ENCODE measurements around the gene MAPKAPK3. TPM values are rescaled to one million over a fixed set of nuclear protein-coding genes. Genes with fewer than 3 reads are reported as not detected.

MAPKAPK3 gene
- polyA plus RNA-seq, 3 donors, result 53.2 to 59.6 (median 58.3) TPM

- no peak for DNase-seq (ENCODE audit: low read depth in 3 of 3, low spot score in 2 of 3)
These were observed 8.6 kb downstream of the MAPKAPK3 start for GRCh38 chr3:50625231-50626182.

DNA sequence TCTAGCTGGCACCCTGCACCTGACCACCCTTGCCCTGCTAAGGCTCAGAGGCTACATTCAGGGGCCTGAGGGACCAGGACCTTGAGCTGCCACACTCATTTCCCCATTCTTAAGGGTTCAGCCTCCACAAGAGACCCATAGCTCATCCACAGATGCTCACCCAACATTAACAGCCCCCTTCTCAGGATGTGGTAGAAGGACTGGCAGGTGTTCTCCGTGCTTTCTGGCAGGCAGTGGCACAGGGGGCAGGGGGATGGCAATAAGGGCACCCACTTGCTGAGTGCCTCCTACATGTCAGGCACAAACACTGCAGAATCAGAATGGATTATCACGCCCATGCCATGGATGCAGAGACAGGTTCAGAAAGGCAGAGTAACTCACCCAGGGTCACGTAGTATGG lies 9.4 kb downstream of the MAPKAPK3 start:
- DNase-seq (ENCODE audit: low read depth in 3 of 3, low spot score in 2 of 3), result no peak

DNA sequence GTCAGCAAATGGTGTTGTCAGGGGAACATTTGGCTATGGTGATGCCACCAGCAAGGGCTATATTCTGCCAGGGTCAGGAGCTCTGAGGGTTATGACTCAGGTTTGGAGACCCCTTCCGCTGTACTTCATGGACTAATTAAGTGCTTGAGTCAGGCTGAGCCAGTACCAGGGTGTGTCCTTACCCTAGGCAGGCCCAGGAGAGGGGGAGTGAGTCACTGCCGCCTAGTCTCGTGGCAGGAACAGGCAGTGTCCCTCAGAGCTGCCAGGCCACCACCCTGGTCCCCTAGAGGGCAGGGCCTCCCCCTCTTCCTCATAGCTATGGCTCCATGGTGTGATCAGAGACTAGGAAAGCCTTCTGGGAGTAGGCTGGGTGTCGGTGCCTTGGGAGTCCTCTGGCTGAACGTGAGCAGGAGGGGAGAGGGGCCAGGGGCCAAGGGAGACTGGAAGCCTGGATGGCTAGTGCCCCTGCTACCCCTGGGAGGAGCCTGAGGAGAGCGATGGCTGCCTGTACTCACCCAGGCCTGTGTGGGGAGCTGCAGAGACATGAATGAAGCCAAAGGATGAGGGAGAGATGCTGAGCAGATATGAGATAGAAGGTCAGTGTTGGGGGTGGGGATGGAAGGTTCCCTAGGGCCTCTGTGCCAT lies 10.6 kb downstream of the MAPKAPK3 start:
- no peak for DNase-seq (ENCODE audit: low read depth in 3 of 3, low spot score in 2 of 3)

- no peak for DNase-seq (ENCODE audit: low read depth in 3 of 3, low spot score in 2 of 3)
These were observed 11.7 kb downstream of the MAPKAPK3 start for GRCh38 chr3:50628601-50629000.

DNA sequence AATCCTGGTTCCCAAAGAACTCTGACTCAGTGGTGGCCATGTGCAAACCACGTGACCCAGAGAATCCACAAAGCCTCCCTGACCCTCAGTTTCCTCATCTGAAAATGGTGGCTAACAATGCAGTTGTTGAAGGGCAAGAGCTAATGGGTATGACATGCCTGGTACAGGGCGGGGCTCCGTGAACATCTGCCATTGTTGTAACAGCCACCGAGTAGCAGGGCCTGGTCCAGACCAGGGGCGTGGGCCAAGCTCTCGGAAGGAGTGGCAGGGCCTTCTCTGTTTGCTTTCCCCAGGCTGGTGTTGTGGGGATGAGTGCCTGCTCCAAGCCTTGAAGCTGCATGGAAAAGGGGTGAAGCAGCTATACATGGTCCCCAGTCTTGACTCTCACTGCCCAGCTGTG lies 13.4 kb downstream of the MAPKAPK3 start:
- no peak for DNase-seq (ENCODE audit: low read depth in 3 of 3, low spot score in 2 of 3)

DNA sequence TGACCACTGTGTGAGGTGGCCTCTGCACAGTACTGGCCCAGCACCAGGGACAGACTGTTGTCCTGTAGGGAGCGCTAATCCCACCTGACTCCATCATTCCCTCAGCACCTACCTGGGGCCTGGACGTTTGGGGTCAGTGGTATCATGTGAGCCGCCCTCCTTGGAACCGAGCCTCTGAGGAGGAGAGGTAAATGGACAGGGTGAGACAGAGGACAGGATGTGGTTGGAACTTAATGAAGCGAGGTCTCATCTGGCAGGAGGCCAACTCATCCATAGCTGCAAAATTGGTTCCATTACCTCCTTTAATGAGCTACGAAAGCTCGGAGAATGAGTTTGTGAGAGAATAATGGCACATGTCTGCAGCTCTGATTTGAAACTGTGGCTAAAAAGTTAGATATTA lies 13.9 kb downstream of the MAPKAPK3 start:
- no peak for DNase-seq (ENCODE audit: low read depth in 3 of 3, low spot score in 2 of 3)

DNA sequence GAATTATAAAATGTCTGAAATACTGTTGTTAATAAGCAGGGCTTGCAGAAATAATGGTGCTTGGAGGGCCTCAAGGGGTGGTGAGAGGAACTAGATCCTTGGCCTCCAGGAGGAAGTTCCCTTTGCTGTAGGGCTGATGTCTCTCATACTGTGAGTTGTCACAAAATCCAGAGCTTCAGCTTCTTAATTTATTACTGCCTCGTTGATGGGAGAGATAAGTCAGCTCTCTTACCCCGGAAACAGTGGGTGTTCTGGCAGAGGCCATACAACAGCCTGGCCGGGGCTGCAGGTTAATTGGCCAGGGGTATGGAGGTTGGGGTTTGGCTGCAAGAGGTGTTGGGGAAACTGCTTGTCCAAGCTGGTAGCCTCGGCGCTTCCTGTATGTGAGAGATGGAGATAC lies 15.5 kb downstream of the MAPKAPK3 start:
- DNase-seq (ENCODE audit: low read depth in 3 of 3, low spot score in 2 of 3), result no peak

DNA sequence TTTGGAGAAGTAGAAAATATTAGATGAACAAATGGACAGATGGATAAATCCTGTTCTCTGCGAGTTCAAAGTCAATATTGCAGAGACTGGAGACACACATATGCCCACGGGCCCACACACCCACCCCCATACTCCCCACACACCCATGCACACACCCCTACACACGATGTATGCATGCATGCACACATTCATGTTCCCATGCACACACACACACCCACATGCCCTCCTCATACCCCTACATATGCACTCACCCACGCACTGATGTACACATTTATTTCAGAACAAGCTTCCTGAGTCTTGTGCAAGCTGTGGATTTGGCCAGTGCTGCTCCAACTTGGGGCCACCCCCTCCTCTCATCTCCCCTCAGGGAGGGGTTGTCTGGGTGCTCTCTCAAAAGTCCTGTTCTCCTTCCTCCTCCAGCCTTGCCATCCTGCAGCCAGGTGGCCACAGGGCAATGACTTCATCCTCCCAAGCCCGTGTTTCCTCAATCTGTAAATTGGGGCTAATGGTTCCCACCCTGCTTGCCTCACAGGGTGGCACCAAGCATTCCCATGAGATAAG lies 16.4 kb downstream of the MAPKAPK3 start:
- DNase-seq (ENCODE audit: low read depth in 3 of 3, low spot score in 2 of 3), result no peak

DNA sequence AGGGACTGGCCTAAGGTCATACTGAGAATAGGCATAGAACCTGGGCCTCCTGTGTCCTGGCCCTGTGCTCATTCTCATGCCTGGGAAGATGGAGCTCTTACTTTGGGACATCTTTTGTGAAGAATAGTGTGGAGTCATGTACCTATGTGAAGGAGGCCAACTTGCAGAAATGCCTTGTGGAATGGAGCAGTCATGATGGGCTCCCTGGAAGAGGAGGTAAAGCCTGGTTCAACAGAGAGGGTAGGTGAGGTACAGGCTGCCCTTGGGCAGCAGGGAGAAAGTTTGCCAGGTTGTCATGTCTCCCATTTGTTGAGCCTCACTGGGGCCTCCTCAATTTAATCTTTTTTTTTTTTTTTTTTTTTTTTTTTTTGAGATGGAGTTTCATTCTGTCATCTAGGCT lies 18.1 kb downstream of the MAPKAPK3 start:
- no peak for DNase-seq (ENCODE audit: low read depth in 3 of 3, low spot score in 2 of 3)

DNA sequence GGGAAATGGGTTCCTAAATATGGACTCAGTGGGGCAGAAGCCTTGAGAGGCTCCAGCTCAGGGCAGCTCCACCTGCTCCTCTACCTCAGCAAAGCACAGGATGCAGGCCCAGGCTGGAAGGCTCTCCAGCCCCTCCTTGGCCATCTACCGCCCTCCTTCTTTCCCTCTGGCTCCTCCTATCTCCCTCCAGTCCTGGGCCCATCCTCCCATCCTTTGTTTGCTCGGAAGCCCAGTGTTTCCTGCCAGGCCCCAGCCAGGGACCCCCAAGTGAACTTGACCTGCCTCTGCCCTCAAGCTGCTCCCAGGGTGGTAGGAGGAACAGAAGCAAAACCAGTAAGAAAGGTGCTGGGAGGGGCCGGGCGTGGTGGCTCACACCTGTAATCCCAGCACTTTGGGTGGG lies 20.1 kb downstream of the MAPKAPK3 start:
- DNase-seq (ENCODE audit: low read depth in 3 of 3, low spot score in 2 of 3), result no peak

DNA sequence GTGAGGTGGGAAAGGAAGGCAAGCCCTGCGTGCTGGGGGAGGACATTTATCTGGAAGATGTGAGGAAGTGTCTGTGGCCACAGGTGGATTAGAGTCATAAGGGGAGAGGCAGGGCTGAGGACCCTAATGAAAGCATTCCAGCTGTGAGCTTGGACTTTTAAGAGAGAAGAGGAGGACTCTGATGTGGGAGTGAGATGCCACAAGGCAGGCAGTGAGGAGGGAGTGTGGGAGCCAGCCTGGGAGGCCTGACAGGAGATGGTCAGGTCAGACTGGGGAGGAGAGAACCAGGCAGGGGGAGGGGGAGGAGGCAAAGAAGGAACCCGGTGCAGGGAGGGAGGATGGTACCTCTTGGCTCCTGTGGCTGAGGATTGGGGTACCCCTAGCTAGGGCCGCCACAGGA lies 21.0 kb downstream of the MAPKAPK3 start:
- DNase-seq (ENCODE audit: low read depth in 3 of 3, low spot score in 2 of 3), result no peak

DNA sequence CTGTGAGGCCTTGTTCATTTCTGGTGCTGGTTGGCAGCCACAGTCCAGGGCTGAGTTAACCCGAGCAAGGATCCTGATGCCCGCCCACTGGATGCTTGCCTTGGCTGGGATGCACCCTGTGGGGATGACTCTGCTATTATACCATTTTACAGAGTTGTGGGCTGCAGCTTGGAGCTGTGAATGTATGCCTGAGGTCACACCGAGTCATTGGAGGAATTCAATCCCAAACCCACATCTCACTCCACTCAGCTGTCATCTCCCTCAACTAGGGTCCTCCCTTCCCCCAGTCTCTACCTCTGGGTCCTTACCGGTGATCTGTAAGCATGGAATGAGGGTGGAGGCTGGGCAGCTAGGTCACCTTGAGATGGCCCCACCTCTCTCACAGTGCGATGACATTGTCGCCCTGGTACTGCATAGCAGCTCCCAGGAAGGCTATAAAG lies 22.1 kb downstream of the MAPKAPK3 start:
- no peak for DNase-seq (ENCODE audit: low read depth in 3 of 3, low spot score in 2 of 3)

- no peak for DNase-seq (ENCODE audit: low read depth in 3 of 3, low spot score in 2 of 3)
These were observed 25.4 kb downstream of the MAPKAPK3 start for GRCh38 chr3:50642382-50642781.

DNA sequence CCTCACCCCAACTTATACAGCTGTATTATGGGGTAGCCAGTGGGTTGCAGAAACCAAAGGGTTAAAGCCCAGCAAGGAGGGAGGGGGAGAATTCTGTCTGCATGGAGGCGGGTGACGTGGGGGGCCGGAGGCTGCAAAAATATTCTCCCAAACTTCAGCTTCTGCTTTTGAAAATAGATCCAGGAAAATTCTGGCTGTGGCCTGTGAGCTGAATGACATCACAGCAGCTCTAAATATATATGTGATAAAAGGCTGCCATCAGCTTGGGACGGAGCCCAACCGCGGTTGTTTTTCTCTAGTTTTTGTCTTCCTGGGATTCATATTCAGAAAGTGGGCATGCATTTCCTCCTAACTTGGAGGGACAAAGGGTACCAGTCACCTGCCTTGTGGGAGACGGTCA lies 27.6 kb downstream of the MAPKAPK3 start:
- no peak for DNase-seq (ENCODE audit: low read depth in 3 of 3, low spot score in 2 of 3)

GRCh38 chr3:50645378-50645777 lies 28.4 kb downstream of the MAPKAPK3 start:
- no peak for DNase-seq (ENCODE audit: low read depth in 3 of 3, low spot score in 2 of 3)

DNA sequence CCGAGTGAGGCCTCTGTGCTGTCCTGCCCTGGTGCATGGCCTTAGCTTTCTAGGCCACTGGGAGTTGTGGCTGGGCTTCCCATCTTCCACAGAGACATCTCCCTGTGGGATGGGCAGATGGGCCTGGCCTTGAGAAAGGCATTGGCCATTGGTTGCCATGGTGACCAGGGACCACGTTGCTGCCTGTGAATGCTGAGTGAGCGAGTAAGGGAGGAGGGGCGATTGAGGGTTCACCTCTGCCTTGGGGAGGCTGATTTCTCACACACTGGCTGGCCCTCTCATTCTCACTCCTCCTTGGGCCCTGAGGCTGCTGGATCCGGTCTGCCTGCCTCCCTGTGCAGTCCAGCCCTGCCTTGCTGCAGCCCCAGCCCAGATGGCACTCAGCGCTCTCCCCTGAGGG lies 31.4 kb downstream of the MAPKAPK3 start:
- no peak for DNase-seq (ENCODE audit: low read depth in 3 of 3, low spot score in 2 of 3)

DNA sequence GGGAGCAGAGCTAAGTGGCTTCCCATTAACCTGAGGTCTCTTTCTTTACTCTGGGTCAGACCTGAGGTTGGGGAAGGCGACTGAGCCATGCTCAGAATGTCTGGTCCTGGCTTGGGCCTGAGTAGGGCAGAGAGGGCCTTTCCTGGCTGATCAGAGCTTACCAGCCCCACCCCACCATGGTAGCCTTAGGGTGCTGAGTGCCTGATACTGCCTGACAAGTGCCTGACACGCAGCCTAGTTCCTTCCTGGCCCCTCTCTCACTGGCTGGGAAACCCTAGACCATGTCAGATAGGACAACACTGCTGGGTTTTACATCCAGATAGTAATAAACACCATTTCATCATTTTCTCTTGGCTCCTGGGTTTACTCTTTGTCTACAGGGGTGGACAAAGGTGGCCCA lies 32.0 kb downstream of the MAPKAPK3 start:
- no peak for DNase-seq (ENCODE audit: low read depth in 3 of 3, low spot score in 2 of 3)

DNA sequence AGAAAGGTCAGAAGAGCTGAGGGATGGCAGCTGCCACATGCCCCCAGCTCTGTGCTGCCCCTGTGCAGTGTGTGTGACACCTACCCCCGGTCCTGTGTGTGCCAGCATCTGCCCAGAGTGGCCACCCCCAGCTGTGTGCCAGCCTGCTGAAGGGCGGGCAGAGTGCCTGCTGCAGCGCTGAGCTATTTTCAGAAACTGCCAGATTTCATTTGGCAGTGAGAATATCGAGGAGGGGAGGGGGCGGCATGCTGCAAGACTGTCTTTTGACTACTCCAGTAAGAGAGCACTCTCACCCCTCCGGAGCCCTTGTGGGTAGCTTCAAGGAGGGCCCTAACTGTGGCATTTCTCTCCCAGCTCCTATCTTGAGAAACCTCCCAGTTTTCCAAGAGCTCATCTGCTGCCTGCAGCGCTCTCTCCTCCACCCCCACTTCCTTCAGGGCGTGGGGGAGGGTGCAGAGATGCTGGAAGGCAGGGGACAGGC lies 32.5 kb downstream of the MAPKAPK3 start:
- no peak for DNase-seq (ENCODE audit: low read depth in 3 of 3, low spot score in 2 of 3)

DNA sequence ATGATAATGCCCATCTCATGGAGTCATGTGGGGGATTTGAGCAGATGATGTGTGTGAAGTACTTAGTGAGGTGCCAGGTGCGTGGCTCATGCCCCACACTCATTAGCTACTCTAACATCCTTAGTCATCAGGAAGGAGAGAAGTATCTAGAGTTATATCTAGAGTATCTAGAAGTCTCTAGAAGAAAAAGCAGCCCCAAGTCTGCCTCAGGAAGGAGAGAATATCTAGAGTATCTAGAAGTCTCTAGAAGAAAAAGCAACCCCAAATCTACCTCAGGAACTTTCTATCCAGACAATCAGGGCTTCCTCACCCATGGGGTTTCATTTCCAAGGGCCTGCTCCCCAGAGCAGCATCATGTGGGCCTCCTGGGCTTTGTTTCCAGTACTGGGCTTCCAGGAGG lies 33.1 kb downstream of the MAPKAPK3 start:
- no peak for DNase-seq (ENCODE audit: low read depth in 3 of 3, low spot score in 2 of 3)

DNA sequence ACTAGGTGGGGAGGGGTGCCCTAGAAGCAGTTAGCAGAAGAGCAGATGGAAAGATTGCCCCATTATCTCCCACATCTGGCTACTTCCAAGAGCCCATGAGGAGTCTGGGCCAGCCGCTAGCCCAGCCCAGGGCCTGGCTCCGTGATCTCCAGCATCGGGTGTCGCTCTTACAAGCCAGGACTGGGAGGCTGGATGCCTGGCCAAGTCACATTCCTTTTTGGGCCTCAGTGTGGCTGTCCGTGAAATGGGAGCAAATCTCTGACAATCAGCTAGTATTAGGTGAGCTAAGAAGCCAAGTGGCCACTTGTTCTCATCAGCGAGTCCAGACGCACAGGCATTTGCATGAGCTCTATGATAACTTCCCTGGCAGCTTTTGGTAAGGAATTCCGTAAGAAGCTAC lies 34.5 kb downstream of the MAPKAPK3 start:
- DNase-seq (ENCODE audit: low read depth in 3 of 3, low spot score in 2 of 3), result no peak

DNA sequence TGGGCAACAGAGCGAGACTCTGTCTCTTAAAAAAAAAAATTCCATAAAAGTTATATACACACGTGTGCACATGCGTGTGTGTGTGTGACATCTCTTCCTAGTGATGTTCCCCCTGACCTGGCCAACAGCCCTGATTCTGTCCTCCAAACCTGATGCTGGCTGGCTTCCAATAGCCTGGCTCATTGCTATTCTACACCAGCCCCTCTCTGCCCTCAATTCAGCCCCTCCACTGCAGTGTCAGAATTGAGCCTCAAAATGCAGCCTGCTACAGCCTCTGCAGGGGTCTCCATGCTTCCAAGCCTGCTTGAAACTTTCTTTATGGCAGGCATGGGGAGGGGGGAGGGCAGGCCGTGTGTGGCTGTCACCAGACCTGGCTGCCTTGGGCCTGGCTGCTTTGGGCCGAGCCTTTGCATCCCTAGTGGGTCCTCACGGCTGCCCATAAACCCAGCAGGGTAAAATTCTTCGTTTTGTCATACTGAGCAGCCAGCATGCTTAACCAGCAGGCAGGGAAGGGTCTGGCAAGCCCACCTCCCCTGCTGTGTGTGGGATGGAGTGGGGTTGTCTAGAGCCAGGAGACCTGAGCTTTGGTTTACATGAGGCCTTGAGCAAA lies 35.1 kb downstream of the MAPKAPK3 start:
- no peak for DNase-seq (ENCODE audit: low read depth in 3 of 3, low spot score in 2 of 3)

Measured in right renal cortex interstitium (tissue), 3 donors.